Right lobe of liver (tissue), 6 donors: ENCODE results near the gene ZFP30. TPM values are rescaled to one million over a fixed set of nuclear protein-coding genes. Genes with fewer than 3 reads are reported as not detected.
"Not testable (repeated sequence)": the region's sequence is repeated elsewhere in the genome, so short reads cannot be mapped to it uniquely, and the experiment has no call there.

ENCODE experiments used
- ATAC-seq, 4 donors: fragments of 200-7000 bp; cut with Tn5 transposase; one replicate each; pipeline ENCODE4 v1.9.1; 2020; ENCODE audit warnings: mild to moderate bottlenecking in 4 of 4, moderate library complexity in 4 of 4
- DNase-seq, 3 donors: peaks; one replicate each; pipeline ENCODE4 v3.0.0-alpha.2; 2020
- H3K27ac ChIP-seq, 3 donors: fragments of 200-600 bp; one replicate each; pipeline ENCODE4 v1.8.0; 2022
- H3K27me3 ChIP-seq, 2 donors: fragments of 200-600 bp; one replicate each; pipeline ENCODE4 v1.8.0; 2022
- H3K36me3 ChIP-seq, 4 donors: fragments of 200-600 bp; sonication (generic) in 1 of 4; one replicate each; pipeline versions ENCODE4 v1.5.1 to v1.8.0; 2017 to 2022; ENCODE audit warnings: control low read depth in 1 of 4
- H3K4me1 ChIP-seq, 4 donors: fragments of 200-600 bp; sonication (generic) in 1 of 4; one replicate each; pipeline versions ENCODE4 v1.5.1 to v1.8.0; 2017 to 2022; ENCODE audit warnings: control low read depth in 1 of 4
- H3K4me3 ChIP-seq, 3 donors: fragments of 200-600 bp; one replicate each; pipeline ENCODE4 v1.8.0; 2022
- H3K9me3 ChIP-seq, 4 donors: fragments of 200-600 bp; sonication (generic) in 1 of 4; one replicate each; pipeline versions ENCODE4 v1.5.1 to v1.8.0; 2017 to 2022; ENCODE audit warnings: control low read depth in 1 of 4
- POLR2A ChIP-seq: fragments of 450-650 bp; IDR thresholded peaks from one replicate; pipeline ENCODE4 v1.6.1; 2017; ENCODE audit warnings: antibody characterized with exemption, mild to moderate bottlenecking
- WGBS: methylation state at CpG from one replicate; pipeline ENCODE4 v1.1.6; 2018; ENCODE audit warnings: low coverage, low lambda C conversion rate; ENCODE audit not compliant: insufficient coverage; ENCODE audit errors: missing lambda C conversion rate; 5-methylcytosine and 5-hydroxymethylcytosine counted together
- intact Hi-C, 2 donors: fragments of 100-400 bp; cut with DNase I; formaldehyde crosslinking; loops; one replicate each; pipeline versions ENCODE4 v1.11.2 to v1.14.1; 2022
- total RNA-seq, 6 experiments: library from RNA; depleted of rRNA in 2 of 6; stranded (reverse); fragments of >200 nt in 2 of 6; fragmentation: NEBNext Ultra II Directional in 3 of 6; extraction: Animal tissue kit (Norgen Biotek cat#: 25700) in 3 of 6; gene quantifications; one replicate each; pipeline versions ENCODE4 v1.1.0 to v1.2.4, GENCODE V29; 2016 to 2023
- TF ChIP-seq, protein P1 (sequence below), 4 donors: fragments of 200-600 bp in 3 of 4; fragments of 450-650 bp in 1 of 4; IDR thresholded peaks; one replicate each; pipeline versions ENCODE4 v1.5.1 to v1.8.0; 2016 to 2022; ENCODE audit warnings: antibody characterized with exemption in 4 of 4, mild to moderate bottlenecking in 2 of 4
- donor health status: DM: no; HTN: yes; CAD: no.
- donor health status: DM: no; HTN: no; CAD: no.
- donor health status: DM: no; HTN: no; CAD: no.
- donor health status: DM: no; HTN: yes; CAD: no.
- donor health status: DM: no; HTN: yes; CAD: no.

ZFP30 gene
- total RNA-seq, 6 experiments from 2014 or later = 2.9 to 5.0 (median 4.0) TPM

DNA sequence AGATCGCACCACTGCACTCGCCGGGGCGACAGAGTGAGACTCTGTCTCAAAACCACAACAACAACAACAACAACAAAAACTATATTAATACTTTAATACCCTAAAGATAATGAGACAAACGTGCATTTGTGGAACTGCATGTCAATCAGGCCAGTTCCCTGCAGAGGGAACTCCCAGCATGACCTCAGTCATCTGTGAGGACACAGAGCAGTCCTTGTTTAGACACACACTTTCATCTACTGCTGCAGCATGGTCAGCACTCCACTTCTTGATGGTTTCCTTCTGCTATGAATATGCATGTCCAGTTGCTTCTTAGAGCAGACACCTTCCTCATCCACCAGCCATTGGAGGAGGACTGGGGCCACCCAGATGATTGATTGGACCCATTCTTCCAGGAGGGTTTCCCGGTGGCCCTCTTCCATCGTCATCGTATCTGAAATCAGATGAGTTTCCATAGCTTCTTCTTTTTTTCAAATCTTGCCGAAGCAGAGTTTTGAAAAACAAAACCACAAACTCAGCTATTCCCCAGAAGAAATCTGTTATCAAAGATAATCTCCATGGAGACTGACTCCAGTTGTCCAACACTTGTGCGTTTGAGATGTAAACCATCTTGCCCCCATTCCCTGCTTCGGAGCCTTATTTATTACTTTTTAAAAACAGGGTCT is 37.8 kb upstream of the ZFP30 start:
- intact Hi-C loops = no loop called here
- TF ChIP-seq POLR2A = no peak
- TF ChIP-seq, protein P1, sequence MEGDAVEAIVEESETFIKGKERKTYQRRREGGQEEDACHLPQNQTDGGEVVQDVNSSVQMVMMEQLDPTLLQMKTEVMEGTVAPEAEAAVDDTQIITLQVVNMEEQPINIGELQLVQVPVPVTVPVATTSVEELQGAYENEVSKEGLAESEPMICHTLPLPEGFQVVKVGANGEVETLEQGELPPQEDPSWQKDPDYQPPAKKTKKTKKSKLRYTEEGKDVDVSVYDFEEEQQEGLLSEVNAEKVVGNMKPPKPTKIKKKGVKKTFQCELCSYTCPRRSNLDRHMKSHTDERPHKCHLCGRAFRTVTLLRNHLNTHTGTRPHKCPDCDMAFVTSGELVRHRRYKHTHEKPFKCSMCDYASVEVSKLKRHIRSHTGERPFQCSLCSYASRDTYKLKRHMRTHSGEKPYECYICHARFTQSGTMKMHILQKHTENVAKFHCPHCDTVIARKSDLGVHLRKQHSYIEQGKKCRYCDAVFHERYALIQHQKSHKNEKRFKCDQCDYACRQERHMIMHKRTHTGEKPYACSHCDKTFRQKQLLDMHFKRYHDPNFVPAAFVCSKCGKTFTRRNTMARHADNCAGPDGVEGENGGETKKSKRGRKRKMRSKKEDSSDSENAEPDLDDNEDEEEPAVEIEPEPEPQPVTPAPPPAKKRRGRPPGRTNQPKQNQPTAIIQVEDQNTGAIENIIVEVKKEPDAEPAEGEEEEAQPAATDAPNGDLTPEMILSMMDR (IDR thresholded peaks at IDR 0.05) = no peak
- Histone ChIP-seq H3K27ac (no peak overlapping the region), H3K4me3 (no peak overlapping the region), H3K4me1 (no peaks in the 10 kb centered on the region), H3K27me3 (no peaks in the 10 kb centered on the region), H3K9me3 (peaks cover 0 to 8% (median 0%) of the 10 kb centered on the region in 4 donors), H3K36me3 (no peaks in the 10 kb centered on the region)
- DNase-seq (no peak), ATAC-seq (no peak)
- WGBS = 45% methylated on average over 7 of the region's 11 CpGs

DNA sequence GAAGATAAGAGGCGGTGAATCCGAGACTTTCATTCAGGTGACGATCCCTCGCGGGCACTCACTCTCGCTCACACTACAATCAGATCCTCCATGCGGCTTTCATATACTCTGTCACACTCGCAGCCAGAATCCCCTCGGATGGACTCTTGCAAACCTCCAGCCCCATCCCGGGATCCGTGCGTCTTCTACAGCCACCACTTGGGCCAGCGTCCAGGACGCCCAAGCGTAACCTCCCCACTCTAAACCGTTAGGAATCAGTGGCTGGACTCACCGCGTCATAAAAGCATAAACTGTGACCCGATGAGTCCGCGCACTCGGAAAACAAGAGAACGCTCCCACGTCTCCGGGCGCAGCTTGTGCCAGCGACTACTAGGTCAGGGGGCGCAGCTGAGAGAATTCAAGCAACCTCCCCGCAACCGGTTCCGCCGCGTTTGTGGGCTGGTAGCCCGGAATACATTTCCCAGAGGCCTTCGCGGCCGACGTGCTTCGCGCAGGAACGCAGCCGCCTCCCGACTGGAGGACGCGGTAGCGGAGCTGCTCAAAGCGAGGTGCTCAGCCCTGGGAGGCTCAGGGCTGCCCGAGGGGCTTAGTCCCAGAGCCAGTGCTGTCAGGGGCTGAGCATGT is 36.7 kb upstream of the ZFP30 start:
- H3K4me3 ChIP-seq = peak overlapping the region; percentile 32 to 47 (median 44)
- H3K36me3 ChIP-seq = no peaks in the 10 kb centered on the region
- H3K9me3 ChIP-seq = peaks cover 0 to 4% (median 0%) of the 10 kb centered on the region in 4 donors
- H3K27me3 ChIP-seq = no peaks in the 10 kb centered on the region
- H3K27ac ChIP-seq = peak overlapping the region in 2 of 3 donors; percentile 43 to 70
- DNase-seq (peak; percentile 62 to 80 (median 75)), ATAC-seq (peak; percentile 85 to 96 (median 92))
- WGBS = 2% methylated on average over 9 of the region's 48 CpGs
- H3K4me1 ChIP-seq = no peaks in the 10 kb centered on the region
- TF ChIP-seq POLR2A = no peak
- TF ChIP-seq, protein P1 (IDR thresholded peaks at IDR 0.05) = no peak
- intact Hi-C loops = no loop called here

DNA sequence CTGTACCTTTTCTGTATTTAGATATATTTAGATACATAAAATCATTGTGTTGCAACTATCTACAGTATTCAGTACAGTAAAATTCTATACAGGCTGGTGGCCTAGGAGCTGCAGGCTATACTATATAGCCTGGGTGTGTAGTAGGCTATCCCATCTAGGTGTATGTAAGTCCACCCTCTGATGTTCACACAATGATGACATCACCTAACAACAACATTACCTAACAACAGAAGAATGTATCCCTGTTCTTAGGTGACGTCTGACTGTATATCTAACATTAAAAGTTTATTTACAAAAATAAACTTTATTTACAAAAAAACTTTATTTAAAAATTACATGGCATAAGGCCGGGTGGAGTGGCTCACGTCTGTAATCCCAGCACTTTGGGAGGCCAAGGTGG is 28.3 kb upstream of the ZFP30 start:
- H3K27me3 ChIP-seq = no peaks in the 10 kb centered on the region
- TF ChIP-seq, protein P1 (IDR thresholded peaks at IDR 0.05) = no peak
- no peak for TF ChIP-seq POLR2A
- H3K36me3 ChIP-seq = no peaks in the 10 kb centered on the region
- 79% methylated on average over 3 of the region's 3 CpGs for WGBS
- no peak overlapping the region for H3K4me3 ChIP-seq
- DNase-seq (no peak), ATAC-seq (no peak)
- no peaks in the 10 kb centered on the region for H3K4me1 ChIP-seq
- H3K27ac ChIP-seq = no peak overlapping the region
- intact Hi-C loops = no loop called here
- H3K9me3 ChIP-seq = no peaks in the 10 kb centered on the region

DNA sequence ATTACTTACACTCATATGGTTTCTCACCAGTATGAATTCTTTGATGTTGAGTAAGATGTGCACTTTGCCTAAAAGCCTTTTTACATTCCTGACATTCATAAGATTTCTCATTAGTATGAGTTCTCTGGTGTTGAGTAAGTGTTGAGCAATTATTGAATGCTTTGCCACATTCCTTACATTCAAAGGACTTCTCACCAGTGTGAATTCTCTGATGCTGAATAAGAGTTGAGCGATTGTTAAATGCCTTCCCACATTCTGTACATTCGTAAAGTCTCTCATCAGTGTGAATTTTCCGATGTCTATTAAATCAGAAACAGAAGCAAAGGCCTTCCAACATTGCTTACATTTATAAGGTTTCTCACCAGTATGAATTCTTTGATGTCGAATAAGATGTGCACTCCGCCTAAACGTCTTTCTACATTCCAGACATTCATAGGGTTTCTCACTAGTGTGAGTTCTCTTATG is 14.2 kb upstream of the ZFP30 start:
- no peaks in the 10 kb centered on the region for H3K27me3 ChIP-seq
- no peak overlapping the region for H3K27ac ChIP-seq
- no peak for DNase-seq
- no peak overlapping the region for H3K4me3 ChIP-seq
- H3K4me1 ChIP-seq = no peaks in the 10 kb centered on the region
- peaks cover 0 to 1% (median 0%) of the 10 kb centered on the region in 4 donors for H3K36me3 ChIP-seq
- intact Hi-C loops = no loop called here
- H3K9me3 ChIP-seq = peaks cover 0 to 47% (median 19%) of the 10 kb centered on the region in 4 donors
- no peak for ATAC-seq
- TF ChIP-seq, protein P1 (IDR thresholded peaks at IDR 0.05) = no peak
- TF ChIP-seq POLR2A = no peak
- 88% methylated on average over 6 of the region's 6 CpGs for WGBS

DNA sequence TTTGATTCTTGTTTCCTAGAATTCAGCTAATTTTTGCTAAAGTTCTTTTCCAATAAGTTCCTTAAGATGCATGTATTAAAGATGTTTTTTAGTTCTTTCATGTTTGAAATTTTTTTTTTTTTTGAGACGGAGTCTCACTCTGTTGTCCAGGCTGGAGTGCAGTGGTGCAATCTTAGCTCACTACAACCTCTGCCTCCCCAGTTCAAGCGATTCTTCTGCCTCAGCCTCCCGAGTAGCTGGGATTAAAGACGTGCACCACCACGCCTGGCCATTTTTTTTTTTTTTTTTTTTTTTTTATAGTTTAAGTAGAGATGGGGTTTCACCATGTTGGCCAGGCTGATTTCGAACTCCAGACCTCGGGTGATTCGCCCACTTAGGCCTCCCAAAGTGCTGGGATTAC is 1.9 kb upstream of the ZFP30 start:
- H3K9me3 ChIP-seq, H3K27me3 ChIP-seq, H3K4me3 ChIP-seq, H3K27ac ChIP-seq, DNase-seq, H3K36me3 ChIP-seq, intact Hi-C loops, ATAC-seq: not testable (repeated sequence)
- WGBS = 96% methylated on average over 5 of the region's 8 CpGs
- peaks cover 0 to 18% (median 4%) of the 10 kb centered on the region in 4 donors for H3K4me1 ChIP-seq
